Prostate gland (tissue), 2 donors: ENCODE measurements around the gene SON. TPM values are rescaled to one million over a fixed set of nuclear protein-coding genes. Genes with fewer than 3 reads are reported as not detected.

Experiments
- DNase-seq: peaks from one replicate; pipeline ENCODE4 v3.0.0-alpha.2; 2019; ENCODE audit warnings: low spot score
- H3K27ac ChIP-seq, 2 donors: fragments of 200-600 bp; sonication (generic); 2 replicates each; pipeline ENCODE4 v1.5.1; 2017 to 2019
- H3K27me3 ChIP-seq: fragments of 200-600 bp; sonication (generic); replicated peaks from 2 replicates; pipeline ENCODE4 v1.5.1; 2019; ENCODE audit not compliant: insufficient read depth
- H3K36me3 ChIP-seq, 2 donors: fragments of 200-600 bp; sonication (generic); 1 replicate in 1 of 2; 2 replicates in 1 of 2; pipeline versions ENCODE4 v1.5.1 to v1.8.1; 2017 to 2019
- H3K4me1 ChIP-seq: fragments of 200-600 bp; sonication (generic); replicated peaks from 2 replicates; pipeline ENCODE4 v1.5.1; 2019
- H3K4me3 ChIP-seq, 2 donors: fragments of 200-600 bp; sonication (generic); 2 replicates each; pipeline ENCODE4 v1.5.1; 2017 to 2019
- H3K9me3 ChIP-seq: fragments of 200-600 bp; sonication (generic); 2 replicates; pipeline ENCODE4 v1.5.1; 2017
- CTCF ChIP-seq, 4 experiments: fragments of 200-600 bp in 2 of 4; fragments of 450-650 bp in 2 of 4; sonication (generic) in 2 of 4; IDR thresholded peaks; 1 replicate in 3 of 4; 2 replicates in 1 of 4; pipeline ENCODE4 v1.5.1; 2016 to 2019; ENCODE audit warnings: antibody characterized with exemption in 4 of 4, mild to moderate bottlenecking in 2 of 4, moderate library complexity in 2 of 4
- POLR2A ChIP-seq: fragments of 450-650 bp; IDR thresholded peaks from one replicate; pipeline ENCODE4 v1.6.1; 2016; ENCODE audit warnings: antibody characterized with exemption, mild to moderate bottlenecking
- POLR2AphosphoS5 ChIP-seq: sonication (generic); formaldehyde crosslinking; IDR thresholded peaks from one replicate; pipeline ENCODE4 v1.6.1; 2017; ENCODE audit warnings: antibody characterized with exemption
- WGBS: methylation state at CpG from one replicate; pipeline ENCODE4 v1.1.5; 2018; 5-methylcytosine and 5-hydroxymethylcytosine counted together
- intact Hi-C: fragments of 100-400 bp; cut with DNase I; formaldehyde crosslinking; loops from one replicate; pipeline ENCODE4 v1.14.2; 2022
- total RNA-seq, 2 donors: library from RNA; depleted of rRNA; stranded (reverse); fragments of >200 nt; gene quantifications; one replicate each; pipeline ENCODE4 v1.1.0, GENCODE V29; 2016

SON gene
- total RNA-seq, 2 donors from 2014 or later, result 213 to 222 TPM

- intact Hi-C loops, result no loop called here
- DNase-seq, result no peak
- TF ChIP-seq POLR2A (no peak), POLR2AphosphoS5 (no peak), CTCF (IDR thresholded peaks at IDR 0.05) (no peak)
- H3K4me1 ChIP-seq, result no peaks in the 10 kb centered on the region
- H3K27me3 ChIP-seq, result no peaks in the 10 kb centered on the region
- H3K9me3 ChIP-seq, result no peaks in the 10 kb centered on the region
- no peak overlapping the region for H3K4me3 ChIP-seq
- peaks cover 7 to 10% of the 10 kb centered on the region in 2 donors for H3K36me3 ChIP-seq
- H3K27ac ChIP-seq, result no peak overlapping the region
- 100% methylated on average over 2 of the region's 2 CpGs for WGBS
Observed at GRCh38 chr21:33514229-33514628, 28.6 kb upstream of the SON start.

- 91% methylated on average over 4 of the region's 4 CpGs for WGBS
- H3K4me1 ChIP-seq, result no peaks in the 10 kb centered on the region
- H3K36me3 ChIP-seq, result peaks cover 0 to 5% of the 10 kb centered on the region in 2 donors
- H3K27ac ChIP-seq, result no peak overlapping the region
- H3K9me3 ChIP-seq, result no peaks in the 10 kb centered on the region
- no peak for TF ChIP-seq POLR2AphosphoS5
- no peak for TF ChIP-seq POLR2A
- no peak for TF ChIP-seq CTCF (IDR thresholded peaks at IDR 0.05)
- H3K4me3 ChIP-seq, result no peak overlapping the region
- no peaks in the 10 kb centered on the region for H3K27me3 ChIP-seq
- DNase-seq, result no peak
- intact Hi-C loops, result no loop called here
Observed at GRCh38 chr21:33518899-33519298, 23.9 kb upstream of the SON start.

GRCh38 chr21:33522297-33522952 lies 20.4 kb upstream of the SON start:
- H3K27ac ChIP-seq, result no peak overlapping the region
- intact Hi-C loops, result no loop called here
- H3K27me3 ChIP-seq, result no peaks in the 10 kb centered on the region
- no peak overlapping the region for H3K4me3 ChIP-seq
- no peaks in the 10 kb centered on the region for H3K4me1 ChIP-seq
- no peaks in the 10 kb centered on the region for H3K36me3 ChIP-seq
- WGBS, result 78% methylated on average over 5 of the region's 5 CpGs
- no peak for TF ChIP-seq POLR2A
- TF ChIP-seq POLR2AphosphoS5, result no peak
- no peak for TF ChIP-seq CTCF (IDR thresholded peaks at IDR 0.05)
- no peak for DNase-seq
- H3K9me3 ChIP-seq, result no peaks in the 10 kb centered on the region

- TF ChIP-seq CTCF (IDR thresholded peaks at IDR 0.05), result no peak
- no peak for TF ChIP-seq POLR2A
- TF ChIP-seq POLR2AphosphoS5, result no peak
- no peaks in the 10 kb centered on the region for H3K9me3 ChIP-seq
- 91% methylated on average over 1 of the region's 1 CpG for WGBS
- no peak overlapping the region for H3K27ac ChIP-seq
- peaks cover 0 to 3% of the 10 kb centered on the region in 2 donors for H3K36me3 ChIP-seq
- DNase-seq, result no peak
- H3K4me3 ChIP-seq, result no peak overlapping the region
- intact Hi-C loops, result no loop called here
- no peaks in the 10 kb centered on the region for H3K27me3 ChIP-seq
- H3K4me1 ChIP-seq, result no peaks in the 10 kb centered on the region
Observed at GRCh38 chr21:33522953-33523349, 19.9 kb upstream of the SON start.

GRCh38 chr21:33531007-33531406 lies 11.8 kb upstream of the SON start:
- no peak overlapping the region for H3K4me3 ChIP-seq
- intact Hi-C loops, result no loop called here
- WGBS, result 84% methylated on average over 3 of the region's 3 CpGs
- H3K9me3 ChIP-seq, result no peaks in the 10 kb centered on the region
- no peaks in the 10 kb centered on the region for H3K27me3 ChIP-seq
- TF ChIP-seq CTCF (IDR thresholded peaks at IDR 0.05) (no peak), POLR2AphosphoS5 (no peak), POLR2A (no peak)
- H3K27ac ChIP-seq, result no peak overlapping the region
- H3K36me3 ChIP-seq, result peaks cover 6 to 7% of the 10 kb centered on the region in 2 donors
- H3K4me1 ChIP-seq, result no peaks in the 10 kb centered on the region
- DNase-seq, result no peak
